GM12891 (cell line): ENCODE data around the gene LCN10.
A peak's percentile ranks its signal among the peaks of the same experiment; 100 is the strongest.

Experiments used
- POLR2A ChIP-seq: IDR thresholded peaks from 2 replicates; pipeline ENCODE4 v1.6.1; 2011; ENCODE audit warnings: low read depth, low read length, control low read depth
- POLR2AphosphoS5 ChIP-seq: IDR thresholded peaks from 2 replicates; pipeline ENCODE4 v1.6.1; 2011; ENCODE audit warnings: low read depth, low read length, control low read depth

DNA sequence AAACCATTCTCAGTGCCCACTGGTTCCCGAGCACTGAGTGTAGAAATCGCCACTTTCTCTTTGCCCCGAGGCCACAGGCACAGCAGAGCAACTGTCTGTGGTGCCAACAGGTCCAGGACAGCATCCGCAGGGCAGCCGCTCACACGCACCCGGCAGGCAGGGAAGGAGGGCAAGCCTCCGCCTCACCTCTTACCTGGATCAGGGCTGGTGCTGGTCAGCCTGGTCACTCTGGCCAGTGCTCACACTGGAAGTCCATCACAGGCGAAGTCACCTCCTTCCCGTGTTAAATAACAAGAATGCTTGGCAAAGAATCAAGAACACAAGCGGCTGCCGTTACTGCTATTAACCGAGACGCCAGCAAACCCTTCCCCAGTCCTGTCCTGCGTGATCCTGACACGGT lies 16.6 kb downstream of the LCN10 start:
- TF ChIP-seq POLR2AphosphoS5: 0 out of 2 replicates have a peak, but pooled peaks have one; percentile 1
- no peak for TF ChIP-seq POLR2A
